Keratinocyte (primary cell): ENCODE results near the gene LDLRAD4.

Experiments used
- CTCF ChIP-seq, 3 experiments: IDR thresholded peaks in 1 of 3; conservative IDR thresholded peaks in 1 of 3; optimal IDR thresholded peaks in 1 of 3; 2 replicates in 2 of 3; 3 replicates in 1 of 3; pipeline versions ENCODE3 to v1.5.1; 2011; ENCODE audit warnings: low read length in 3 of 3, mild to moderate bottlenecking in 3 of 3, moderate library complexity in 2 of 3, control low read depth in 1 of 3, inconsistent platforms in 1 of 3; ENCODE audit not compliant: insufficient read depth in 2 of 3; ENCODE audit errors: extremely low read depth in 1 of 3
- EZH2 ChIP-seq: IDR thresholded peaks from one replicate; pipeline ENCODE4 v1.6.1; 2012; ENCODE audit warnings: inconsistent platforms, mild to moderate bottlenecking, low read length, moderate library complexity

- no peak for TF ChIP-seq CTCF (optimal IDR thresholded peaks at IDR 0.05 in 1 of 3, IDR thresholded peaks at IDR 0.05 in 1 of 3, conservative IDR thresholded peaks at IDR 0.05 in 1 of 3; ENCODE audit: extremely low read depth in 1 of 3, insufficient read depth in 2 of 3, low read length in 3 of 3)
- TF ChIP-seq EZH2, result no peak
Measured at GRCh38 chr18:13192970-13193369, 25.6 kb upstream of the LDLRAD4 start.
